Stimulated activated CD8-positive, alpha-beta memory T cell treated with anti-CD3 and anti-CD28 coated beads, Interleukin-12 subunit alpha, Interleukin-12 subunit beta, amount 100 ng/mL, for 24 hours (primary cell): Measurements from ENCODE around the gene SLC38A6.

Source experiments
- DNase-seq: peaks from one replicate; pipeline ENCODE4 v3.0.0-alpha.2; 2020; ENCODE audit errors: extremely low read depth

Gene SLC38A6

GRCh38 chr14:60977847-60978246 lies 3.2 kb upstream of the SLC38A6 start:
- no peak for DNase-seq

GRCh38 chr14:60981633-60982455 lies 799 bp downstream of the SLC38A6 start:
- no peak for DNase-seq

- no peak for DNase-seq
Observed at GRCh38 chr14:60984196-60984595, 3.2 kb downstream of the SLC38A6 start.

- DNase-seq = no peak
Observed at GRCh38 chr14:60986500-60986899, 5.5 kb downstream of the SLC38A6 start.

- no peak for DNase-seq
Observed at GRCh38 chr14:60989599-60989998, 8.6 kb downstream of the SLC38A6 start.

GRCh38 chr14:60998617-60999016 lies 17.6 kb downstream of the SLC38A6 start:
- DNase-seq = no peak

- no peak for DNase-seq
Observed at GRCh38 chr14:60999536-60999935, 18.5 kb downstream of the SLC38A6 start.

GRCh38 chr14:61003571-61003970 lies 22.5 kb downstream of the SLC38A6 start:
- no peak for DNase-seq

GRCh38 chr14:61019537-61019936 lies 38.5 kb downstream of the SLC38A6 start:
- DNase-seq = no peak

- DNase-seq = no peak
Observed at GRCh38 chr14:61025251-61026223, 44.5 kb downstream of the SLC38A6 start.

GRCh38 chr14:61026526-61026925 lies 45.5 kb downstream of the SLC38A6 start:
- DNase-seq = no peak

GRCh38 chr14:61031026-61031425 lies 50.0 kb downstream of the SLC38A6 start:
- DNase-seq = no peak

- DNase-seq = no peak
Observed at GRCh38 chr14:61033054-61033453, 52.0 kb downstream of the SLC38A6 start.

GRCh38 chr14:61033855-61034254 lies 52.8 kb downstream of the SLC38A6 start:
- DNase-seq = no peak

- no peak for DNase-seq
Observed at GRCh38 chr14:61034416-61035120, 53.5 kb downstream of the SLC38A6 start.

- DNase-seq = no peak
Observed at GRCh38 chr14:61037215-61037614, 56.2 kb downstream of the SLC38A6 start.

- DNase-seq = no peak
Observed at GRCh38 chr14:61041704-61042103, 60.7 kb downstream of the SLC38A6 start.

GRCh38 chr14:61042220-61042619 lies 61.2 kb downstream of the SLC38A6 start:
- DNase-seq = no peak

- DNase-seq = no peak
Observed at GRCh38 chr14:61043506-61043905, 62.5 kb downstream of the SLC38A6 start.

- no peak for DNase-seq
Observed at GRCh38 chr14:61047021-61047420, 66.0 kb downstream of the SLC38A6 start.

GRCh38 chr14:61048640-61049039 lies 67.6 kb downstream of the SLC38A6 start:
- DNase-seq = no peak

GRCh38 chr14:61050417-61050816 lies 69.4 kb downstream of the SLC38A6 start:
- no peak for DNase-seq
